Measurements from ENCODE around the gene HTR3D.

Gene HTR3D

DNA sequence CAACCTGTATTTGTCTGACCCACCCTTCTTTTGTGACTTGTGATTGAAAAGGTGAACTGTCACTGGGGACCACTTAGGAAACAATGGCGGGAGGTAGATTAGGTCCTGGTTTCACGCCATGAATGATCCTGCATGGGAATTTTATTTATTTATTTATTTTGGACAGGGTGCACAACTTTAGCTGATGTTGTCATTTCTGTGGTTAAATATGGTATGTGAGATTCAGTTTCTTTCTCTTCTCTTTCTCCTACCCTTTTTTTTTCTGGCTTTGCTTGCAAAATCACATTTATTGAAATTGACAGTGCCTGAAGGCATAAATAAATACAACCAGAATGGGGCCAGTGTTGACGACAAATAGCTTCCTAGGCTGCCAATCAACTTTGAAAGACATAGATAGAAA is 47.3 kb downstream of the HTR3D start:
- WGBS (ENCODE audit: extremely low coverage, insufficient coverage, insufficient read length): no CpG with 5 or more reads among the region's 3 CpGs
- Histone ChIP-seq H3K27ac (ENCODE audit: low read depth, low read length) (no peak overlapping the region), H3K4me2 (ENCODE audit: low read length) (no peak overlapping the region), H2BK120ac (ENCODE audit: insufficient read depth, low read length, poor library complexity) (no peak overlapping the region), H3K14ac (ENCODE audit: low read length) (no peak overlapping the region), H2BK5ac (ENCODE audit: low read depth, low read length, poor library complexity) (no peak overlapping the region), H3K4me1 (ENCODE audit: control insufficient read depth in 1 of 2, insufficient read depth in 2 of 2, low read length in 2 of 2) (peaks cover 0 to 2% of the 10 kb centered on the region in 2 experiments), H2BK12ac (ENCODE audit: low read length) (no peak overlapping the region), H4K8ac (ENCODE audit: low read depth, low read length) (no peak overlapping the region), H3K9ac (ENCODE audit: low read length) (no peak overlapping the region), H3K4me3 (ENCODE audit: low read depth, low read length) (no peak overlapping the region), H3K18ac (ENCODE audit: low read length) (no peak overlapping the region), H2AK5ac (ENCODE audit: low read length) (no peak overlapping the region), H2AFZ (ENCODE audit: insufficient read depth, low read length, poor library complexity) (no peak overlapping the region), H3K79me2 (ENCODE audit: control insufficient read depth, insufficient read depth, low read length, poor library complexity) (no peaks in the 10 kb centered on the region), H4K12ac (ENCODE audit: low read depth, low read length) (no peak overlapping the region), H3K4ac (ENCODE audit: low read depth, low read length) (no peak overlapping the region), H4K91ac (ENCODE audit: low read depth, low read length) (no peak overlapping the region), H3K9me3 (ENCODE audit: insufficient read depth, low read depth, low read length) (peaks cover 2% of the 10 kb centered on the region), H3K27me3 (ENCODE audit: insufficient read depth, low read length) (no peaks in the 10 kb centered on the region), H3K79me1 (ENCODE audit: low read length) (no peaks in the 10 kb centered on the region), H3K36me3 (ENCODE audit: control insufficient read depth in 1 of 2, insufficient read depth in 2 of 2, low read length in 2 of 2) (no peaks in the 10 kb centered on the region), H3K23ac (ENCODE audit: low read length) (no peak overlapping the region)
- no peak for DNase-seq

DNA sequence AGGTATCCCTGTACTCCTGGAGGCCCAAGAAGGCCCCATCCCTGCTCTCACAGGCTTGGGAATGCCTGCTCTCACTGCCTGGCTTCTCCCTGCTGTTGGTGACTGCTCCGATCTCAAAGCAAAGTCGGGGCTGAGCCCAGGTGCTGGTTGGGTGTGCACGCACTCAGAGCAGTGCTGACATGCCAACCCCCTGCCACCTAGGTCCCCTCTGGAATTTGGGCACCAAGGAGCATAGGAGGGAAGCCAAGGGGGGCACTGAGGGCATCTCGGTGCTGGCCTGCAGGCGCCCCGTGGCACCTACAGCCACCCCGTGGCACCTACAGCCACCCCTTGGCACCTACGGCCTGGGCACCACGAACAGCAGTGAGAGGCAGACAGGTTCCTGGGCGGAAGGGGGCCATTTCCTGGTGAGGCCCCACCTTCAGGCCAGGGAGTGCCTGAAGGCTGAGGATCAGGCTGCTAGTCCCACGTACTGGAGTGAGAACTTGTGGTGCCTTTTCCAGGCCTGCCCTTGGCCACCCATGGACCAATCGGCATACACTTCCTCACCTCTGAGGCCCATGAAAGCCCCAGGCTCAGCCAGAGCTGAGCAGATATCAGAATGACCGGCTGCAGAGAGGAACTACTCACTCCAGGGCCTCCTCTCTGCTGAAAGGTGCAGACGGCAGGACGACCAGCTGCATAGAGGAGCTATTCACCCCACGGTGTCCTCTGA is 49.7 kb downstream of the HTR3D start:
- H4K91ac ChIP-seq (ENCODE audit: low read depth, low read length): no peak overlapping the region
- H2AK5ac ChIP-seq (ENCODE audit: low read length): no peak overlapping the region
- no peaks in the 10 kb centered on the region for H3K4me1 ChIP-seq (ENCODE audit: control insufficient read depth in 1 of 2, insufficient read depth in 2 of 2, low read length in 2 of 2)
- no peak for DNase-seq
- H3K4me3 ChIP-seq (ENCODE audit: low read depth, low read length): no peak overlapping the region
- no peaks in the 10 kb centered on the region for H3K36me3 ChIP-seq (ENCODE audit: control insufficient read depth in 1 of 2, insufficient read depth in 2 of 2, low read length in 2 of 2)
- no peak overlapping the region for H3K18ac ChIP-seq (ENCODE audit: low read length)
- no peak overlapping the region for H3K27ac ChIP-seq (ENCODE audit: low read depth, low read length)
- WGBS (ENCODE audit: extremely low coverage, insufficient coverage, insufficient read length): no CpG with 5 or more reads among the region's 16 CpGs
- H4K8ac ChIP-seq (ENCODE audit: low read depth, low read length): no peak overlapping the region
- H2BK120ac ChIP-seq (ENCODE audit: insufficient read depth, low read length, poor library complexity): no peak overlapping the region
- no peak overlapping the region for H3K4me2 ChIP-seq (ENCODE audit: low read length)
- H2AFZ ChIP-seq (ENCODE audit: insufficient read depth, low read length, poor library complexity): no peak overlapping the region
- H3K9ac ChIP-seq (ENCODE audit: low read length): no peak overlapping the region
- no peak overlapping the region for H3K4ac ChIP-seq (ENCODE audit: low read depth, low read length)
- no peak overlapping the region for H3K23ac ChIP-seq (ENCODE audit: low read length)
- no peak overlapping the region for H4K12ac ChIP-seq (ENCODE audit: low read depth, low read length)
- no peak overlapping the region for H3K14ac ChIP-seq (ENCODE audit: low read length)
- no peak overlapping the region for H2BK12ac ChIP-seq (ENCODE audit: low read length)
- H3K79me2 ChIP-seq (ENCODE audit: control insufficient read depth, insufficient read depth, low read length, poor library complexity): no peaks in the 10 kb centered on the region
- H2BK5ac ChIP-seq (ENCODE audit: low read depth, low read length, poor library complexity): no peak overlapping the region
- no peaks in the 10 kb centered on the region for H3K27me3 ChIP-seq (ENCODE audit: insufficient read depth, low read length)
- H3K9me3 ChIP-seq (ENCODE audit: insufficient read depth, low read depth, low read length): peaks cover 2% of the 10 kb centered on the region
- no peaks in the 10 kb centered on the region for H3K79me1 ChIP-seq (ENCODE audit: low read length)

DNA sequence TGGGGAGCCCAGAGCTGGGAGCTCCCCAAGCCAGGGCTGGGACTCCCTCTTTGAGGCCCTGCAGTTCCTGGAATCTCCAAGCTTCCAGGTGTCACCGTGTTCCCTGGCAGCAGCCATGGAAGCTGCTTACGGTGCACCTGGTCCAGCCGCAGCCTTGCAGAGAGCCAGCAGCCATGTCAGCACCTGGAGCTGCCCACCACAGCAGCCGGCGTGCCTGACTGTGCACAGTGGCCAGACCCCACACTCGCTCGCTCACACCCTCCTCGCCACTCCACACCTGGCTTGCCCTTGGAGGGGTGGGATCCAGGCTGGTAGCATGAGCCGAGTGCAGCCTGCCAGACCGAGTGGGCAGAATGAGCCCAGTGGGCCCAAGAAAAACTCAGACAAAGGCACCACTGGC is 50.5 kb downstream of the HTR3D start:
- Histone ChIP-seq H3K4me2 (ENCODE audit: low read length) (no peak overlapping the region), H3K4me3 (ENCODE audit: low read depth, low read length) (no peak overlapping the region), H3K79me1 (ENCODE audit: low read length) (no peaks in the 10 kb centered on the region), H3K9ac (ENCODE audit: low read length) (no peak overlapping the region), H2AK5ac (ENCODE audit: low read length) (no peak overlapping the region), H3K18ac (ENCODE audit: low read length) (no peak overlapping the region), H3K23ac (ENCODE audit: low read length) (no peak overlapping the region), H3K4me1 (ENCODE audit: control insufficient read depth in 1 of 2, insufficient read depth in 2 of 2, low read length in 2 of 2) (no peaks in the 10 kb centered on the region), H2AFZ (ENCODE audit: insufficient read depth, low read length, poor library complexity) (no peak overlapping the region), H4K8ac (ENCODE audit: low read depth, low read length) (no peak overlapping the region), H3K14ac (ENCODE audit: low read length) (no peak overlapping the region), H4K12ac (ENCODE audit: low read depth, low read length) (no peak overlapping the region), H3K4ac (ENCODE audit: low read depth, low read length) (no peak overlapping the region), H4K91ac (ENCODE audit: low read depth, low read length) (no peak overlapping the region), H3K9me3 (ENCODE audit: insufficient read depth, low read depth, low read length) (peaks cover 2% of the 10 kb centered on the region), H2BK120ac (ENCODE audit: insufficient read depth, low read length, poor library complexity) (no peak overlapping the region), H2BK5ac (ENCODE audit: low read depth, low read length, poor library complexity) (no peak overlapping the region), H3K27ac (ENCODE audit: low read depth, low read length) (no peak overlapping the region), H3K27me3 (ENCODE audit: insufficient read depth, low read length) (no peaks in the 10 kb centered on the region), H3K79me2 (ENCODE audit: control insufficient read depth, insufficient read depth, low read length, poor library complexity) (no peaks in the 10 kb centered on the region), H2BK12ac (ENCODE audit: low read length) (no peak overlapping the region), H3K36me3 (ENCODE audit: control insufficient read depth in 1 of 2, insufficient read depth in 2 of 2, low read length in 2 of 2) (no peaks in the 10 kb centered on the region)
- no peak for DNase-seq
- no CpG with 5 or more reads among the region's 10 CpGs for WGBS (ENCODE audit: extremely low coverage, insufficient coverage, insufficient read length)

DNA sequence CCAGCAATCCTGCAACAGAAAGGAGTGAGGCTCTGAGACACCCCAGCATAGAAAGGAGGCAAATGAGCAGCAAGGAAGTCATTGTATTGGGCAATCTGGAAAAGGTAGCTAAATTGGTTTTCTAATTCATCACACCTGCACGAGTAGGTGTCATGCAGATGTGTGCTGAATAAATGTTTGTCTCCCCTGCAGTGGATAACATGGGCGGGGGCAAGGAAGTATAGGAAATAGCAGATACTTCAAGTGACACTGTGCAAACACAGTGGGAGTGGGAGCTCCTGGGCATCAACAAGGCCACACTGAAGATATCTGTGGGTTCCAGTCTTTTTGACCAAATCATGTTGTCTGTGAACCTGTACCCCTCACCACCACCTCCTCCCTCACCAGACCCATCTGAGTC is 50.9 kb downstream of the HTR3D start:
- Histone ChIP-seq H3K79me2 (ENCODE audit: control insufficient read depth, insufficient read depth, low read length, poor library complexity) (no peaks in the 10 kb centered on the region), H3K23ac (ENCODE audit: low read length) (no peak overlapping the region), H4K12ac (ENCODE audit: low read depth, low read length) (no peak overlapping the region), H3K9me3 (ENCODE audit: insufficient read depth, low read depth, low read length) (peaks cover 2% of the 10 kb centered on the region), H3K36me3 (ENCODE audit: control insufficient read depth in 1 of 2, insufficient read depth in 2 of 2, low read length in 2 of 2) (no peaks in the 10 kb centered on the region), H3K27me3 (ENCODE audit: insufficient read depth, low read length) (no peaks in the 10 kb centered on the region), H3K4me1 (ENCODE audit: control insufficient read depth in 1 of 2, insufficient read depth in 2 of 2, low read length in 2 of 2) (no peaks in the 10 kb centered on the region), H3K4ac (ENCODE audit: low read depth, low read length) (no peak overlapping the region), H3K14ac (ENCODE audit: low read length) (no peak overlapping the region), H2BK5ac (ENCODE audit: low read depth, low read length, poor library complexity) (no peak overlapping the region), H4K91ac (ENCODE audit: low read depth, low read length) (no peak overlapping the region), H3K18ac (ENCODE audit: low read length) (no peak overlapping the region), H3K9ac (ENCODE audit: low read length) (no peak overlapping the region), H3K4me2 (ENCODE audit: low read length) (no peak overlapping the region), H2AFZ (ENCODE audit: insufficient read depth, low read length, poor library complexity) (no peak overlapping the region), H2BK120ac (ENCODE audit: insufficient read depth, low read length, poor library complexity) (no peak overlapping the region), H3K27ac (ENCODE audit: low read depth, low read length) (no peak overlapping the region), H2AK5ac (ENCODE audit: low read length) (no peak overlapping the region), H2BK12ac (ENCODE audit: low read length) (no peak overlapping the region), H4K8ac (ENCODE audit: low read depth, low read length) (no peak overlapping the region), H3K79me1 (ENCODE audit: low read length) (no peaks in the 10 kb centered on the region), H3K4me3 (ENCODE audit: low read depth, low read length) (no peak overlapping the region)
- WGBS (ENCODE audit: extremely low coverage, insufficient coverage, insufficient read length): no CpG with 5 or more reads among the region's 2 CpGs
- DNase-seq: no peak

All from trophoblast cell (in vitro differentiated cells and primary cell).